ENCODE measurements around the gene ECHDC1. TPM values are rescaled to one million over a fixed set of nuclear protein-coding genes. Genes with fewer than 3 reads are reported as not detected.

Gene ECHDC1
- total and polyA plus RNA-seq, 2 donors from 2014 or later, result 44.4 to 76.7 TPM

DNA sequence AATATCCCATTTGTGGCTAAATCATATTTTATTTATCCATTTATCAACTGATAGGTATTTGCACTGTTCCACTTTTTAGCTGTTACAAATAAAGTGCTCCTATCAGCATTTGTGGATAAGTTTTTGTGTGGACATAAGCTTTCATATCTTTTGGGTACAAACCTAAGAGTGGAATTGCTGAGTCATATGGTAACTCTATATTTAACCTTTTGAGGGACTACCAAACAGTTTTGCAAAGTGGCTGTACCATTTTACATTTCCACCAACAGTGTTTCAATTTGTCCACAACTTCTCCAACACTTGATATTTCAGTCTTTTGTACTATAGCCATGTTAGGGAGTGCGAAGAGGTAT, 23.6 kb upstream of the ECHDC1 start:
- TF ChIP-seq, protein P1, sequence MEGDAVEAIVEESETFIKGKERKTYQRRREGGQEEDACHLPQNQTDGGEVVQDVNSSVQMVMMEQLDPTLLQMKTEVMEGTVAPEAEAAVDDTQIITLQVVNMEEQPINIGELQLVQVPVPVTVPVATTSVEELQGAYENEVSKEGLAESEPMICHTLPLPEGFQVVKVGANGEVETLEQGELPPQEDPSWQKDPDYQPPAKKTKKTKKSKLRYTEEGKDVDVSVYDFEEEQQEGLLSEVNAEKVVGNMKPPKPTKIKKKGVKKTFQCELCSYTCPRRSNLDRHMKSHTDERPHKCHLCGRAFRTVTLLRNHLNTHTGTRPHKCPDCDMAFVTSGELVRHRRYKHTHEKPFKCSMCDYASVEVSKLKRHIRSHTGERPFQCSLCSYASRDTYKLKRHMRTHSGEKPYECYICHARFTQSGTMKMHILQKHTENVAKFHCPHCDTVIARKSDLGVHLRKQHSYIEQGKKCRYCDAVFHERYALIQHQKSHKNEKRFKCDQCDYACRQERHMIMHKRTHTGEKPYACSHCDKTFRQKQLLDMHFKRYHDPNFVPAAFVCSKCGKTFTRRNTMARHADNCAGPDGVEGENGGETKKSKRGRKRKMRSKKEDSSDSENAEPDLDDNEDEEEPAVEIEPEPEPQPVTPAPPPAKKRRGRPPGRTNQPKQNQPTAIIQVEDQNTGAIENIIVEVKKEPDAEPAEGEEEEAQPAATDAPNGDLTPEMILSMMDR (IDR thresholded peaks at IDR 0.05; ENCODE audit: borderline replicate concordance, extremely low read depth, insufficient read depth), result no peak
- Histone ChIP-seq H3K27ac (ENCODE audit: low read depth in 2 of 2, low read length in 2 of 2) (no peak overlapping the region), H3K36me3 (ENCODE audit: control insufficient read depth in 2 of 3, insufficient read depth in 3 of 3, low read length in 3 of 3) (no peaks in the 10 kb centered on the region), H3K9ac (ENCODE audit: low read length in 3 of 3) (no peak overlapping the region), H3K4me3 (ENCODE audit: low read length in 3 of 3) (no peak overlapping the region), H3K9me3 (ENCODE audit: control insufficient read depth in 2 of 3, insufficient read depth in 1 of 3, low read length in 3 of 3) (peaks cover 0 to 2% (median 0%) of the 10 kb centered on the region in 3 donors), H3K27me3 (ENCODE audit: control insufficient read depth, insufficient read depth, low read length) (no peaks in the 10 kb centered on the region), H3K4me1 (ENCODE audit: control insufficient read depth in 2 of 3, insufficient read depth in 2 of 3, low read depth in 1 of 3, low read length in 3 of 3) (no peaks in the 10 kb centered on the region)
- FAIRE-seq (no peak), DNase-seq (no peak)
- intact Hi-C loops (cut with DNase I), result no loop called here

DNA sequence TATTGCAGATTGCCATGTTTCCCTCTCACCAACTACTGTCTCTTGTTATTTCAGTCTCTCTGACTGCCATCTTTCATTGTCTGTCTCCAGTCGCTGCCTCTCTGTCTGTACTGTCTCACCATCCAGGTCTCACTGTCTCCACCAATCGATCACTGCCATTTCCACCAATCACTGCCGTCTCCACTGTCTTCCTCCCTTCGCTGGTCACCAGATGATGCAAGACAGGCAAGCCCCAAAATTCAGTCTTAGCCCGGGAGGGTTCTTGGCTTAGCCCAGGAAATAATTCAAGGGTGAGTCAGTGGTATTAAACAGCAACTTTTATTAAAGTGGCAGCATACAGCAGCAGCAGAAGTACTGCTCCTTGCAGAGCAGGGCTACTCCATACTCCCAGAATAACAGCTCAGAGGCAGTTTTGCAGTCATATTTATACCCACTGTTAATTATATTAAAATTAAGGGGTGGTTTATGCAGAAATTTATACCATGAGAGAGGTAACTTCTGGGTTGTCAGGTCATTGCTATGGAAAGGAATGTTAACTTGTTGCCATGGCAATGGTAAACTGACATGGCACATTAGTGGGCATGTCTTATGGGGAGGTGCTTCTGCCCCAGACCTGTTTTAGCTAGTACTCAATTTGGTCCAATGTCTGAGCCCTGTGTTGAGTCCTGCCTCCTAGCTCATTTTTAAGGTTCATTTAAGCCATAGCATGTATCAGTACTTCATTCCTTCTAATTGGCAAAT, 23.0 kb upstream of the ECHDC1 start:
- Histone ChIP-seq H3K27me3 (ENCODE audit: control insufficient read depth, insufficient read depth, low read length) (no peaks in the 10 kb centered on the region), H3K4me1 (ENCODE audit: control insufficient read depth in 2 of 3, insufficient read depth in 2 of 3, low read depth in 1 of 3, low read length in 3 of 3) (no peaks in the 10 kb centered on the region), H3K9me3 (ENCODE audit: control insufficient read depth in 2 of 3, insufficient read depth in 1 of 3, low read length in 3 of 3) (peaks cover 0 to 2% (median 0%) of the 10 kb centered on the region in 3 donors), H3K9ac (ENCODE audit: low read length in 3 of 3) (no peak overlapping the region), H3K36me3 (ENCODE audit: control insufficient read depth in 2 of 3, insufficient read depth in 3 of 3, low read length in 3 of 3) (no peaks in the 10 kb centered on the region), H3K4me3 (ENCODE audit: low read length in 3 of 3) (no peak overlapping the region), H3K27ac (ENCODE audit: low read depth in 2 of 2, low read length in 2 of 2) (no peak overlapping the region)
- DNase-seq, result no peak
- TF ChIP-seq, protein P1 (IDR thresholded peaks at IDR 0.05; ENCODE audit: borderline replicate concordance, extremely low read depth, insufficient read depth), result no peak
- no peak for FAIRE-seq
- intact Hi-C loops (cut with DNase I), result no loop called here

DNA sequence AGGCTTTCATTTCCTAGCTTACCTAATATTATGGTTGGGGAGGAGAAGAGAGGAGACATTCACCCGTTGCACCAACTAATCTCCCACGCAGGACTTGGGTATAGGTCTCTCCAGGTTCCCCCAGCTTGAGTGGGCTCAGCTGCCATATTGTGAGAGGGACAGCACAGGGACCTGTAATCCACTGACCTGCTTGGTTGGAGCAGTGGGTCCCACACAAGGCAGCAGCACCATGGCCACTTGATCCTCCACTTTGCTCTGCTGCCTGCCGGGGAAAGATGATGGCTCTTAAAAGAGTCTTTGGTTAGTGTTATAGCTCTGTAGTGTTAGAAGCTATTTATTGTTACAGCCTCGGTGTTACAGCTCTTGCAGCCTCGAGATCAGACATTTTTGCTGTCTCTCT, 22.5 kb upstream of the ECHDC1 start:
- H3K4me1 ChIP-seq (ENCODE audit: control insufficient read depth in 2 of 3, insufficient read depth in 2 of 3, low read depth in 1 of 3, low read length in 3 of 3), result no peaks in the 10 kb centered on the region
- no peak for DNase-seq
- intact Hi-C loops (cut with DNase I), result no loop called here
- peaks cover 0 to under 1% (median 0%) of the 10 kb centered on the region in 3 donors for H3K9me3 ChIP-seq (ENCODE audit: control insufficient read depth in 2 of 3, insufficient read depth in 1 of 3, low read length in 3 of 3)
- no peak for FAIRE-seq
- TF ChIP-seq, protein P1 (IDR thresholded peaks at IDR 0.05; ENCODE audit: borderline replicate concordance, extremely low read depth, insufficient read depth), result no peak
- no peak overlapping the region for H3K4me3 ChIP-seq (ENCODE audit: low read length in 3 of 3)
- no peaks in the 10 kb centered on the region for H3K27me3 ChIP-seq (ENCODE audit: control insufficient read depth, insufficient read depth, low read length)
- no peak overlapping the region for H3K27ac ChIP-seq (ENCODE audit: low read depth in 2 of 2, low read length in 2 of 2)
- no peak overlapping the region for H3K9ac ChIP-seq (ENCODE audit: low read length in 3 of 3)
- no peaks in the 10 kb centered on the region for H3K36me3 ChIP-seq (ENCODE audit: control insufficient read depth in 2 of 3, insufficient read depth in 3 of 3, low read length in 3 of 3)
